ENCODE results near the gene HELZ2.
A peak's percentile ranks its signal among the peaks of the same experiment; 100 is the strongest.
"Not testable (repeated sequence)": the region's sequence is repeated elsewhere in the genome, so short reads cannot be mapped to it uniquely, and the experiment has no call there.

The HELZ2 gene

GRCh38 chr20:63572788-63573646 is 1.0 kb downstream of the HELZ2 start:
- no peak for DNase-seq (ENCODE audit: low read depth, low spot score)
- peak; percentile 21 for TF ChIP-seq CTCF (IDR thresholded peaks at IDR 0.05; ENCODE audit: low read depth, low read length)
- in situ Hi-C loops (cut with HindIII; ENCODE audit: low sequenced_read_pairs): no loop called here
- peak overlapping the region; percentile 81 for H3K4me3 ChIP-seq (ENCODE audit: low read depth, low read length)

- in situ Hi-C loops (cut with HindIII; ENCODE audit: low sequenced_read_pairs): no loop called here
- no peak overlapping the region for H3K4me3 ChIP-seq (ENCODE audit: low read depth, low read length)
- no peak for TF ChIP-seq CTCF (IDR thresholded peaks at IDR 0.05; ENCODE audit: low read depth, low read length)
- no peak for DNase-seq (ENCODE audit: low read depth, low spot score)
These were observed 1.8 kb downstream of the HELZ2 start for GRCh38 chr20:63572071-63572787.

- DNase-seq (ENCODE audit: low read depth, low spot score); in situ Hi-C loops (cut with HindIII; ENCODE audit: low sequenced_read_pairs): not testable (repeated sequence)
These were observed 3.0 kb downstream of the HELZ2 start for GRCh38 chr20:63571087-63571478.

GRCh38 chr20:63570281-63571086 is 3.6 kb downstream of the HELZ2 start:
- TF ChIP-seq CTCF (IDR thresholded peaks at IDR 0.05; ENCODE audit: low read depth, low read length): no peak
- in situ Hi-C loops (cut with HindIII; ENCODE audit: low sequenced_read_pairs): no loop called here
- DNase-seq (ENCODE audit: low read depth, low spot score): no peak
- H3K4me3 ChIP-seq (ENCODE audit: low read depth, low read length): no peak overlapping the region

More at GRCh38 chr20:63571087-63571478, 3.0 kb downstream of the HELZ2 start:
- not testable (repeated sequence) for H3K4me3 ChIP-seq (ENCODE audit: low read depth, low read length)

- in situ Hi-C loops (cut with HindIII; ENCODE audit: low sequenced_read_pairs): no loop called here
- TF ChIP-seq CTCF (IDR thresholded peaks at IDR 0.05; ENCODE audit: low read depth, low read length): no peak
- H3K4me3 ChIP-seq (ENCODE audit: low read depth, low read length): no peak overlapping the region
- DNase-seq (ENCODE audit: low read depth, low spot score): no peak
These were observed 4.8 kb downstream of the HELZ2 start for GRCh38 chr20:63568986-63569949.

GRCh38 chr20:63568170-63568981 is 5.7 kb downstream of the HELZ2 start:
- no peak overlapping the region for H3K4me3 ChIP-seq (ENCODE audit: low read depth, low read length)
- in situ Hi-C loops (cut with HindIII; ENCODE audit: low sequenced_read_pairs): no loop called here
- no peak for DNase-seq (ENCODE audit: low read depth, low spot score)
- TF ChIP-seq CTCF (IDR thresholded peaks at IDR 0.05; ENCODE audit: low read depth, low read length): no peak
